Smooth muscle cell (in vitro differentiated cells): ENCODE results near the gene MEIS3. TPM values are rescaled to one million over a fixed set of nuclear protein-coding genes. Genes with fewer than 3 reads are reported as not detected.

Experiments used
- DNase-seq: peaks from one replicate; lab custom pipeline; 2025; ENCODE audit not compliant: unreplicated experiment; lab: John Stamatoyannopoulos, UW
- H2AFZ ChIP-seq: fragments of 200-600 bp; sonication (generic); 2 replicates; pipeline ENCODE4 v1.6.0; 2016; ENCODE audit warnings: antibody characterized with exemption, low read depth, mild to moderate bottlenecking
- H3F3A ChIP-seq: fragments of 200-600 bp; sonication (generic); 2 replicates; pipeline ENCODE4 v1.6.0; 2017; ENCODE audit warnings: antibody characterized with exemption, low read depth
- H3K27ac ChIP-seq: fragments of 200-600 bp; sonication (generic); 2 replicates; pipeline ENCODE4 v1.5.1; 2016; ENCODE audit warnings: low read depth, mild to moderate bottlenecking
- H3K27me3 ChIP-seq: fragments of 200-600 bp; sonication (generic); 2 replicates; pipeline ENCODE4 v1.6.1; 2016; ENCODE audit warnings: low read depth, mild to moderate bottlenecking
- H3K36me3 ChIP-seq: fragments of 200-600 bp; sonication (generic); 2 replicates; pipeline ENCODE4 v1.5.1; 2016; ENCODE audit warnings: low read depth
- H3K4me1 ChIP-seq: fragments of 200-600 bp; sonication (generic); 2 replicates; pipeline ENCODE4 v1.5.1; 2016; ENCODE audit warnings: low read depth
- H3K4me2 ChIP-seq: fragments of 200-600 bp; sonication (generic); 2 replicates; pipeline ENCODE4 v1.6.0; 2016; ENCODE audit warnings: mild to moderate bottlenecking
- H3K4me3 ChIP-seq: fragments of 200-600 bp; sonication (generic); 2 replicates; pipeline ENCODE4 v1.5.1; 2016; ENCODE audit warnings: mild to moderate bottlenecking
- H3K79me2 ChIP-seq: fragments of 200-600 bp; sonication (generic); 2 replicates; pipeline ENCODE4 v1.6.0; 2016; ENCODE audit warnings: low read depth, mild to moderate bottlenecking
- H3K9ac ChIP-seq: fragments of 200-600 bp; sonication (generic); 2 replicates; pipeline ENCODE4 v1.6.0; 2016; ENCODE audit warnings: low read depth
- H3K9me3 ChIP-seq: fragments of 200-600 bp; sonication (generic); replicated peaks from 2 replicates; pipeline ENCODE4 v1.5.1; 2016; ENCODE audit warnings: low read depth
- H4K20me1 ChIP-seq: fragments of 200-600 bp; sonication (generic); 2 replicates; pipeline ENCODE4 v1.6.0; 2016; ENCODE audit warnings: low read depth
- WGBS: methylation state at CpG from one replicate; pipeline ENCODE4 v1.1.7; 2016; ENCODE audit warnings: low lambda C conversion rate; 5-methylcytosine and 5-hydroxymethylcytosine counted together
- polyA plus RNA-seq: library from polyadenylated mRNA; unstranded; fragments of >200 nt; fragmentation: Nextera tagmentation; extraction: Ambion mirVana; gene quantifications from 2 replicates; pipeline ENCODE4 v1.2.1, GENCODE V29; 2016
- total RNA-seq: library from RNA; depleted of rRNA; stranded (reverse); fragments of >200 nt; gene quantifications from 2 replicates; pipeline ENCODE4 v1.2.3, GENCODE V29; 2014
- TF ChIP-seq, protein P1 (sequence below): fragments of 200-600 bp; sonication (generic); IDR thresholded peaks from 2 replicates; pipeline ENCODE4 v1.5.1; 2017; ENCODE audit warnings: borderline replicate concordance, mild to moderate bottlenecking, antibody characterized with exemption; ENCODE audit not compliant: insufficient read depth, poor library complexity, severe bottlenecking

MEIS3 gene
- total and polyA plus RNA-seq, 2 experiments from 2014 or later, result 59.0 to 141 TPM

DNA sequence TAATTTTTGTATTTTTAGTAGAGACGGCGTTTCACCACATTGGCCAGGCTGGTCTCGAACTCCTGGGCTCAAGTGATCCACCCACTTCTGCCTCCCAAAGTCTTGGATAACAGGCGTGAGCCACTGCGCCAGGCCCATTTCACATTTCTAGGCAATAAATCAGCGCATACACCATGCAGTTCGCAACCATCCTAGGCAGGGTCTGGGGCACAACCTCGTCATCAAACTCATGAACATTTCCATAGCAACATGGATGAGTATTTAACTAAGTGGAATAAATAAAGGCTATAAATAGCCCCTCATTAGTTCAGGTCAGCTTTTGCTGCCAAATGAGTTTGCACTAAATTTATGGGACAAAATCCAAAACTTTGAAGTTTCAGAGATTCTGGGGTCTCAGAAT lies 8.2 kb downstream of the MEIS3 start:
- Histone ChIP-seq H3F3A (no peaks in the 10 kb centered on the region), H3K9ac (no peak overlapping the region), H3K79me2 (no peaks in the 10 kb centered on the region), H3K27me3 (no peaks in the 10 kb centered on the region), H3K4me1 (no peaks in the 10 kb centered on the region), H4K20me1 (peaks cover 18% of the 10 kb centered on the region), H3K9me3 (no peaks in the 10 kb centered on the region), H3K27ac (no peak overlapping the region), H3K36me3 (no peaks in the 10 kb centered on the region), H3K4me2 (no peak overlapping the region), H3K4me3 (no peak overlapping the region), H2AFZ (no peak overlapping the region)
- TF ChIP-seq, protein P1, sequence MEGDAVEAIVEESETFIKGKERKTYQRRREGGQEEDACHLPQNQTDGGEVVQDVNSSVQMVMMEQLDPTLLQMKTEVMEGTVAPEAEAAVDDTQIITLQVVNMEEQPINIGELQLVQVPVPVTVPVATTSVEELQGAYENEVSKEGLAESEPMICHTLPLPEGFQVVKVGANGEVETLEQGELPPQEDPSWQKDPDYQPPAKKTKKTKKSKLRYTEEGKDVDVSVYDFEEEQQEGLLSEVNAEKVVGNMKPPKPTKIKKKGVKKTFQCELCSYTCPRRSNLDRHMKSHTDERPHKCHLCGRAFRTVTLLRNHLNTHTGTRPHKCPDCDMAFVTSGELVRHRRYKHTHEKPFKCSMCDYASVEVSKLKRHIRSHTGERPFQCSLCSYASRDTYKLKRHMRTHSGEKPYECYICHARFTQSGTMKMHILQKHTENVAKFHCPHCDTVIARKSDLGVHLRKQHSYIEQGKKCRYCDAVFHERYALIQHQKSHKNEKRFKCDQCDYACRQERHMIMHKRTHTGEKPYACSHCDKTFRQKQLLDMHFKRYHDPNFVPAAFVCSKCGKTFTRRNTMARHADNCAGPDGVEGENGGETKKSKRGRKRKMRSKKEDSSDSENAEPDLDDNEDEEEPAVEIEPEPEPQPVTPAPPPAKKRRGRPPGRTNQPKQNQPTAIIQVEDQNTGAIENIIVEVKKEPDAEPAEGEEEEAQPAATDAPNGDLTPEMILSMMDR, result no peak
- WGBS, result 91% methylated on average over 8 of the region's 8 CpGs
- no peak for DNase-seq

DNA sequence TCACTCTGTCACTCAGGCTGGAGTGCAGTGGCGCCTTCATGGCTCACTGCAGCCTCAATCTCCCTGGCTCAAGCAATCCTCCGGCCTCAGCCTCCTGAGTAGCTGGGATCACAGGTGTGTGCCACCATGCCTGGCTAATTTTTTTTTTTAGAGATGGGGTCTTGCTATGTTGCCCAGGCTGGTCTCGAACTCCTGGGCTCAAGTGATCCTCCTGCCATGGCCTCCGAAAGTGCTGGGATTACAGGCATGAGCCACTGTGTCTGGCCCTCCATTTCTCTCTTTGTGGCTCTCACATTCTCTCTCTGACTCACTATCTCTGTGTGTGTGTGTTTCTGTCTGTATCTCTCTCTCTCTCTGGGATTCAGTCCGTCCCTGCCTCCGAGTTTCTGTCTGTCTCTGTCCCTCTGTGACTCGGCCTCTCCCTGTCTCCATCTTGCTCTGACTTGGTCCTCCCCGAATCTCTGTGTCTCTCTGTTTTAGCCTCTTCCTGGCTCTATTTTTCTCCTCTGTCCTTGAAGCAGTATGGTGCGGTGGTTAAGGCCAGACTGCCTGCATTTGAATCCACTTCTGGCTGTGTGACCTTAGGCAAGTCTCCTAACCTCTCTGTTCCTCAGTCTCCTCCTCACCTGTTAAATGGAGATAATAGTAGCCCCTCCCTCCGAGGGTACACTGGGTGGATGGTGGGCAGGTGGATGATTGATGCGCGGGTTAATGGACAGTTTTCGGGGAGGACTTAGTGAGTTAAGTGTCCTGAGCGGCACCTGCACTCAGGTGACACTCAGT lies 11.0 kb downstream of the MEIS3 start:
- H3K27ac ChIP-seq, result no peak overlapping the region
- no peaks in the 10 kb centered on the region for H3K36me3 ChIP-seq
- peaks cover 13% of the 10 kb centered on the region for H4K20me1 ChIP-seq
- H3K4me1 ChIP-seq, result no peaks in the 10 kb centered on the region
- no peak overlapping the region for H3K9ac ChIP-seq
- DNase-seq, result no peak
- H3K9me3 ChIP-seq, result no peaks in the 10 kb centered on the region
- TF ChIP-seq, protein P1, result no peak
- 89% methylated on average over 14 of the region's 14 CpGs for WGBS
- H3K4me3 ChIP-seq, result no peak overlapping the region
- H3K27me3 ChIP-seq, result no peaks in the 10 kb centered on the region
- no peak overlapping the region for H2AFZ ChIP-seq
- H3K4me2 ChIP-seq, result no peak overlapping the region
- H3K79me2 ChIP-seq, result no peaks in the 10 kb centered on the region
- H3F3A ChIP-seq, result no peaks in the 10 kb centered on the region

DNA sequence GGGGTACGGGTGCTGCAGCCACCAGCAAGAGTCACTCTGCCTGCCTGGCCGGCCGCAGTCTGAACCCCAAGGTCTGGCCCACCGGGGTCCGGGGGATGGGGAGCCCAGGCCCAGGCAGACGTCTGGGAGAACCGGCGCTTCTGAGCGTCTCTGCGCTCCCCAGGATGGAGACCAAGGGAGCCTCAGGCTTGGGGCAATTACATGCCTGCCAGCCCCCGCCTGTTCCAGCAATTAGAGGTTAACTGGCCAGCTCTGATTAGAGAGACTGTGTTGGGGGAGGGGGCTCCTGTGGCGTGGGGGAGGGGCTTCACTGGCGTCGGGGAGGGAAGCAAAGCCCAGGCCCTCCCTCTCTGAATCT lies 11.9 kb downstream of the MEIS3 start:
- no peaks in the 10 kb centered on the region for H3K27me3 ChIP-seq
- no peaks in the 10 kb centered on the region for H3K79me2 ChIP-seq
- no peaks in the 10 kb centered on the region for H3K4me1 ChIP-seq
- no peaks in the 10 kb centered on the region for H3F3A ChIP-seq
- no peaks in the 10 kb centered on the region for H3K9me3 ChIP-seq
- H4K20me1 ChIP-seq, result peaks cover 13% of the 10 kb centered on the region
- no peak overlapping the region for H3K27ac ChIP-seq
- H3K4me3 ChIP-seq, result no peak overlapping the region
- TF ChIP-seq, protein P1, result no peak
- no peaks in the 10 kb centered on the region for H3K36me3 ChIP-seq
- no peak overlapping the region for H3K9ac ChIP-seq
- DNase-seq, result no peak
- no peak overlapping the region for H2AFZ ChIP-seq
- no peak overlapping the region for H3K4me2 ChIP-seq
- 27% methylated on average over 14 of the region's 14 CpGs for WGBS
